Right lobe of liver (tissue), 4 donors: ENCODE results near the gene TUBB2B.

Experiments
- POLR2A ChIP-seq: fragments of 450-650 bp; IDR thresholded peaks from one replicate; pipeline ENCODE4 v1.6.1; 2017; ENCODE audit warnings: antibody characterized with exemption, mild to moderate bottlenecking
- TF ChIP-seq, protein P1 (sequence below), 4 donors: fragments of 200-600 bp in 3 of 4; fragments of 450-650 bp in 1 of 4; IDR thresholded peaks; one replicate each; pipeline versions ENCODE4 v1.5.1 to v1.8.0; 2016 to 2022; ENCODE audit warnings: antibody characterized with exemption in 4 of 4, mild to moderate bottlenecking in 2 of 4
- donor health status: DM: no; HTN: no; CAD: no.
- donor health status: DM: no; HTN: no; CAD: no.
- donor health status: DM: no; HTN: yes; CAD: no.

DNA sequence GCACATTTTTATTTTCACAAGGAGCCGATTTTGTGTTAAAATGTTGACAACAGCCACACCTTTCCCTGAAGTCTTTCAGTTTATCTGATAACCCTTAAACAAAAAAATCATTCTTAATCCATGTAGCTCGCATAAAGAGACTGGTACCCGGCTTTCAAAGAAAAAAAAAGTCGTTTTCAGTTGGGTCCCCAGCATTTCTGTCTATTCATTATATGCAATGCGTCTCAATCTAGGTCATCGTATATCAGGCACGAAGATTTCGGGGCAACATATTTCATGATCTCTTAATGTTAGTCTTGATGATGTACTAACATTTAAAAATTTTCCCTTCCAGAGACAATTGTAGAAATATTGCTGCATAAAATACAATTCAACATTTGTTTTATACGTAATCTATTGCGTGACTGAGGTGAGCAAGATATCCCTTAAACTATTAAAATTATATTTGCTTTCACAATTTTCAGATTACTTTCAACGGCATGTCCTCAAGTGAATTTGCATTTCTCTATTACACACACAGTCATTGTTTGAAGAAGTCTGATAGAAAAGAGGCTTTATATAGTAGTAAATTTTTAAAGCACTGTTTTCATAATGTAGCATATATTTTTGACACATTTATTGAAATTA is 2.9 kb upstream of the TUBB2B start:
- TF ChIP-seq, protein P1, sequence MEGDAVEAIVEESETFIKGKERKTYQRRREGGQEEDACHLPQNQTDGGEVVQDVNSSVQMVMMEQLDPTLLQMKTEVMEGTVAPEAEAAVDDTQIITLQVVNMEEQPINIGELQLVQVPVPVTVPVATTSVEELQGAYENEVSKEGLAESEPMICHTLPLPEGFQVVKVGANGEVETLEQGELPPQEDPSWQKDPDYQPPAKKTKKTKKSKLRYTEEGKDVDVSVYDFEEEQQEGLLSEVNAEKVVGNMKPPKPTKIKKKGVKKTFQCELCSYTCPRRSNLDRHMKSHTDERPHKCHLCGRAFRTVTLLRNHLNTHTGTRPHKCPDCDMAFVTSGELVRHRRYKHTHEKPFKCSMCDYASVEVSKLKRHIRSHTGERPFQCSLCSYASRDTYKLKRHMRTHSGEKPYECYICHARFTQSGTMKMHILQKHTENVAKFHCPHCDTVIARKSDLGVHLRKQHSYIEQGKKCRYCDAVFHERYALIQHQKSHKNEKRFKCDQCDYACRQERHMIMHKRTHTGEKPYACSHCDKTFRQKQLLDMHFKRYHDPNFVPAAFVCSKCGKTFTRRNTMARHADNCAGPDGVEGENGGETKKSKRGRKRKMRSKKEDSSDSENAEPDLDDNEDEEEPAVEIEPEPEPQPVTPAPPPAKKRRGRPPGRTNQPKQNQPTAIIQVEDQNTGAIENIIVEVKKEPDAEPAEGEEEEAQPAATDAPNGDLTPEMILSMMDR (IDR thresholded peaks at IDR 0.05) = no peak
- TF ChIP-seq POLR2A = no peak
